Psoas muscle (tissue), 8 donors: Measurements from ENCODE around the gene CADPS. TPM values are rescaled to one million over a fixed set of nuclear protein-coding genes. Genes with fewer than 3 reads are reported as not detected.

Experiments used
- ATAC-seq, 4 donors: fragments of 200-7000 bp; cut with Tn5 transposase; one replicate each; pipeline ENCODE4 v1.9.1; 2020; ENCODE audit warnings: moderate library complexity in 3 of 4, mild to moderate bottlenecking in 2 of 4
- DNase-seq, 2 donors: peaks; one replicate each; pipeline ENCODE4 v3.0.0-alpha.2; 2020
- H3K27ac ChIP-seq: fragments of 200-600 bp; one replicate; pipeline ENCODE4 v1.8.0; 2022
- H3K27me3 ChIP-seq, 3 donors: fragments of 200-600 bp in 1 of 3; one replicate each; pipeline versions ENCODE4 v1.6.1 to v1.8.0; 2013 to 2022; ENCODE audit warnings: low read length in 2 of 3, mild to moderate bottlenecking in 2 of 3, moderate library complexity in 1 of 3; ENCODE audit not compliant: insufficient read depth in 3 of 3
- H3K36me3 ChIP-seq, 2 donors: fragments of 200-600 bp in 1 of 2; one replicate each; pipeline versions ENCODE4 v1.6.1 to v1.8.0; 2013 to 2022; ENCODE audit warnings: low read depth in 1 of 2, mild to moderate bottlenecking in 1 of 2, moderate library complexity in 1 of 2; ENCODE audit not compliant: insufficient read depth in 1 of 2
- H3K4me1 ChIP-seq: fragments of 200-600 bp; one replicate; pipeline ENCODE4 v1.8.0; 2022
- H3K4me3 ChIP-seq: fragments of 200-600 bp; one replicate; pipeline ENCODE4 v1.8.0; 2022; ENCODE audit warnings: mild to moderate bottlenecking
- H3K9me3 ChIP-seq: fragments of 200-600 bp; one replicate; pipeline ENCODE4 v1.8.0; 2022
- WGBS, 3 donors: extraction: QIAGEN DNeasy Blood & Tissue Kit; methylation state at CpG; one replicate each; pipeline versions ENCODE4 v1.1.6 to v1.1.7; 2013; 5-methylcytosine and 5-hydroxymethylcytosine counted together
- intact Hi-C, 2 donors: fragments of 100-400 bp; cut with DNase I; formaldehyde crosslinking; loops; one replicate each; pipeline versions ENCODE4 v1.11.0 to v1.14.2; 2022
- polyA plus RNA-seq, 3 donors: library from polyadenylated mRNA; stranded (reverse); fragments of 200-250 nt; gene quantifications; one replicate each; pipeline ENCODE4 v1.2.3, GENCODE V29; 2013
- total RNA-seq, 4 donors: library from RNA; stranded (reverse); fragmentation: NEBNext Ultra II Directional in 2 of 4; extraction: Animal tissue kit (Norgen Biotek cat#: 25700) in 2 of 4; gene quantifications; one replicate each; pipeline versions ENCODE4 v1.2.1 to v1.2.4, GENCODE V29; 2021 to 2023
- TF ChIP-seq, protein P1 (sequence below): fragments of 200-600 bp; IDR thresholded peaks from one replicate; pipeline ENCODE4 v1.8.0; 2022; ENCODE audit warnings: antibody characterized with exemption
- donor health status: healthy with polysubstance abuse.
- donor health status: DM: no; HTN: no; CAD: no; lungs with moderate emphysema.
- donor health status: Bipolar disorder and iron deficiency.
- donor health status: healthy.
- donor health status: DM: yes; HTN: yes; CAD: no.
- donor health status: DM: no; HTN: no; CAD: no.
- donor health status: DM: no; HTN: no; CAD: no.
- donor health status: DM: yes; HTN: yes; CAD: no.

The CADPS gene
- total and polyA plus RNA-seq, 7 donors, result 0.01 to 0.07 (median 0.04) TPM; not detected in 4

DNA sequence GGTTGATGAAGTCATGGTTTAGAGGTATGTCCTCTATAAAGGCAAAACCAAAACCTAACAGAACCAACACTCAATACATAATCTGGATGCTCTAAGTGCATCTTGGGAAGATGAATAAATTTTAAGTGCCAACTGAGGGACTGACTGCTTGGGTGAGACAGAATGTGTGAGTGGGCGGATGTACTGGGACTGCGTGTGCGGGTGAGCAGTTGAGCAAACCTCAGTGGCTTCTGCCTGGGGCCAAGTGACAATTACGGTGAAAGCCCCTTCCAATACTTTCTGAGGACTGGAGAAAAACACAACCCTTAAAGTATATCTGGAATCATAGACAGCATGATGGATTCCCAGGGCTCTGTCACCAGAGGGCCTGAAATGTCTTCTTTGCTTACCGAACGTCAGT lies 421.8 kb downstream of the CADPS start:
- no peaks in the 10 kb centered on the region for H3K9me3 ChIP-seq
- no peak for ATAC-seq
- no peak overlapping the region for H3K27ac ChIP-seq
- no peak for DNase-seq
- no peaks in the 10 kb centered on the region for H3K4me1 ChIP-seq
- intact Hi-C loops, result no loop called here
- TF ChIP-seq, protein P1, sequence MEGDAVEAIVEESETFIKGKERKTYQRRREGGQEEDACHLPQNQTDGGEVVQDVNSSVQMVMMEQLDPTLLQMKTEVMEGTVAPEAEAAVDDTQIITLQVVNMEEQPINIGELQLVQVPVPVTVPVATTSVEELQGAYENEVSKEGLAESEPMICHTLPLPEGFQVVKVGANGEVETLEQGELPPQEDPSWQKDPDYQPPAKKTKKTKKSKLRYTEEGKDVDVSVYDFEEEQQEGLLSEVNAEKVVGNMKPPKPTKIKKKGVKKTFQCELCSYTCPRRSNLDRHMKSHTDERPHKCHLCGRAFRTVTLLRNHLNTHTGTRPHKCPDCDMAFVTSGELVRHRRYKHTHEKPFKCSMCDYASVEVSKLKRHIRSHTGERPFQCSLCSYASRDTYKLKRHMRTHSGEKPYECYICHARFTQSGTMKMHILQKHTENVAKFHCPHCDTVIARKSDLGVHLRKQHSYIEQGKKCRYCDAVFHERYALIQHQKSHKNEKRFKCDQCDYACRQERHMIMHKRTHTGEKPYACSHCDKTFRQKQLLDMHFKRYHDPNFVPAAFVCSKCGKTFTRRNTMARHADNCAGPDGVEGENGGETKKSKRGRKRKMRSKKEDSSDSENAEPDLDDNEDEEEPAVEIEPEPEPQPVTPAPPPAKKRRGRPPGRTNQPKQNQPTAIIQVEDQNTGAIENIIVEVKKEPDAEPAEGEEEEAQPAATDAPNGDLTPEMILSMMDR, result no peak
- H3K4me3 ChIP-seq, result no peak overlapping the region
- WGBS, 3 donors, result 81 to 87% (median 83%) methylated on average over 6 of the region's 6 CpGs
- H3K27me3 ChIP-seq, result peaks cover 0 to 4% (median 2%) of the 10 kb centered on the region in 3 donors
- H3K36me3 ChIP-seq, result no peaks in the 10 kb centered on the region

- no peaks in the 10 kb centered on the region for H3K4me1 ChIP-seq
- no peak for DNase-seq
- H3K27ac ChIP-seq, result no peak overlapping the region
- intact Hi-C loops, result no loop called here
- TF ChIP-seq, protein P1, result no peak
- ATAC-seq, result no peak
- no peak overlapping the region for H3K4me3 ChIP-seq
- H3K27me3 ChIP-seq, result peaks cover 0 to 4% (median 2%) of the 10 kb centered on the region in 3 donors
- WGBS, 3 donors, result 66 to 68% (median 66%) methylated on average over 8 of the region's 8 CpGs
- no peaks in the 10 kb centered on the region for H3K9me3 ChIP-seq
- H3K36me3 ChIP-seq, result no peaks in the 10 kb centered on the region
Observed at GRCh38 chr3:62451211-62451887, 423.9 kb downstream of the CADPS start.

GRCh38 chr3:62446337-62446940 lies 428.8 kb downstream of the CADPS start:
- DNase-seq (no peak), ATAC-seq (no peak)
- intact Hi-C loops, result no loop called here
- H3K27ac ChIP-seq, result no peak overlapping the region
- TF ChIP-seq, protein P1, result no peak
- no peaks in the 10 kb centered on the region for H3K4me1 ChIP-seq
- H3K36me3 ChIP-seq, result no peaks in the 10 kb centered on the region
- 71 to 81% (median 75%) methylated on average over 5 of the region's 5 CpGs for WGBS, 3 donors
- no peak overlapping the region for H3K4me3 ChIP-seq
- no peaks in the 10 kb centered on the region for H3K9me3 ChIP-seq
- H3K27me3 ChIP-seq, result peaks cover 0 to 2% (median 0%) of the 10 kb centered on the region in 3 donors

DNA sequence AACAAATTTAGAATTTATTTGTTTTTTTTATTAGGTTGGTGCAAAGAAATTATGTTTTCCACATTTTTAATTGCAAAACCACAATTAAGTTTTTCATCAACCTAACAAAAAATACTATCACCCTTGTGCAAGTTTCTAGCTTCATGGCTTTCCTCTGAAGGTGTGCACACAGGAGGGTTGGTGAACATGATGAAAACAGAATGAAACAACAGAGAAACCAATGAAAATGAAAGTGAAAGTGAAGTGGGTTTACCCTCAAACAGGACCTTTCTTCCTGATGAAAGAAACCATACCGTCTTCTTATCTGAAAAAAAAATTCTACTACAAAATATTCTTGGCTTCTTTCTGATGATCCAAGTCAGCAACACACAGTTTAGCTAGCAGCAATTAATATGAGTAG lies 429.9 kb downstream of the CADPS start:
- Histone ChIP-seq H3K9me3 (no peaks in the 10 kb centered on the region), H3K27me3 (peaks cover 0 to 2% (median 2%) of the 10 kb centered on the region in 3 donors), H3K4me3 (no peak overlapping the region), H3K36me3 (no peaks in the 10 kb centered on the region), H3K27ac (no peak overlapping the region), H3K4me1 (no peaks in the 10 kb centered on the region)
- TF ChIP-seq, protein P1, result no peak
- intact Hi-C loops, result no loop called here
- no peak for DNase-seq
- no peak for ATAC-seq
- 4 to 15% (median 10%) methylated on average over 1 of the region's 1 CpG for WGBS, 3 donors
